HepG2 (cell line): ENCODE data around the gene CPXM1. TPM values are rescaled to one million over a fixed set of nuclear protein-coding genes. Genes with fewer than 3 reads are reported as not detected.

Source experiments
- AFF4 ChIP-seq: sonication (generic); formaldehyde crosslinking; IDR thresholded peaks from 2 replicates; pipeline ENCODE4 v1.4.0; 2020; ENCODE audit warnings: missing genetic modification reagents
- BCLAF1 ChIP-seq: fragments of 450-650 bp; IDR thresholded peaks from 2 replicates; pipeline ENCODE4 v1.6.1; 2017; ENCODE audit warnings: mild to moderate bottlenecking
- CBFB ChIP-seq: sonication (generic); formaldehyde crosslinking; IDR thresholded peaks from 2 replicates; pipeline ENCODE4 v1.4.0; 2020; ENCODE audit warnings: missing genetic modification reagents
- DNMT1 ChIP-seq: sonication (generic); formaldehyde crosslinking; IDR thresholded peaks from 2 replicates; pipeline ENCODE4 v1.5.1; 2020; ENCODE audit warnings: mild to moderate bottlenecking, missing genetic modification reagents
- DR1 ChIP-seq: sonication (generic); formaldehyde crosslinking; IDR thresholded peaks from 2 replicates; pipeline ENCODE4 v1.8.0; 2021; ENCODE audit warnings: mild to moderate bottlenecking, missing genetic modification reagents, inconsistent platforms
- E2F5 ChIP-seq: sonication (generic); formaldehyde crosslinking; conservative IDR thresholded peaks from 2 replicates; pipeline ENCODE4 v1.4.0; 2020; ENCODE audit warnings: missing genetic modification reagents
- ELF4 ChIP-seq: sonication (generic); formaldehyde crosslinking; IDR thresholded peaks from 2 replicates; pipeline ENCODE4 v1.5.0; 2020; ENCODE audit warnings: missing genetic modification reagents, mild to moderate bottlenecking, moderate library complexity, borderline replicate concordance
- ERF ChIP-seq: IDR thresholded peaks from 2 replicates; pipeline ENCODE4 v1.6.1; 2018; ENCODE audit warnings: missing biosample characterization, missing genetic modification reagents
- FOSL2 ChIP-seq: sonication (generic); formaldehyde crosslinking; IDR thresholded peaks from 2 replicates; pipeline ENCODE4 v1.4.0; 2020; ENCODE audit warnings: missing genetic modification reagents
- FOXK2 ChIP-seq: fragments of 450-650 bp; IDR thresholded peaks from 2 replicates; pipeline ENCODE4 v1.6.1; 2016
- HNF4A ChIP-seq: sonication (generic); formaldehyde crosslinking; IDR thresholded peaks from 2 replicates; pipeline ENCODE4 v1.4.0; 2020; ENCODE audit warnings: missing genetic modification reagents
- KMT2B ChIP-seq: IDR thresholded peaks from 2 replicates; pipeline ENCODE4 v1.6.1; 2016; ENCODE audit warnings: missing genetic modification reagents, missing compliant biosample characterization
- POLR2AphosphoS5 ChIP-seq: IDR thresholded peaks from 2 replicates; pipeline ENCODE4 v1.6.1; 2012; ENCODE audit warnings: low read depth, low read length
- RBAK ChIP-seq: sonication (generic); formaldehyde crosslinking; IDR thresholded peaks from 2 replicates; pipeline ENCODE4 v1.5.1; 2020; ENCODE audit warnings: mild to moderate bottlenecking, missing genetic modification reagents
- SPEN ChIP-seq: sonication (generic); formaldehyde crosslinking; IDR thresholded peaks from 2 replicates; pipeline ENCODE4 v1.5.1; 2020; ENCODE audit warnings: low read depth, mild to moderate bottlenecking, missing genetic modification reagents
- ZNF484 ChIP-seq: sonication (generic); formaldehyde crosslinking; IDR thresholded peaks from 2 replicates; pipeline ENCODE4 v1.5.1; 2020; ENCODE audit warnings: mild to moderate bottlenecking, low read depth, missing genetic modification reagents, borderline replicate concordance
- ZNF501 ChIP-seq: sonication (generic); formaldehyde crosslinking; IDR thresholded peaks from 2 replicates; pipeline ENCODE4 v1.5.1; 2020; ENCODE audit warnings: mild to moderate bottlenecking, moderate library complexity, missing genetic modification reagents
- ZNF546 ChIP-seq: sonication (generic); formaldehyde crosslinking; conservative IDR thresholded peaks from 2 replicates; pipeline ENCODE4 v1.8.1; 2023; ENCODE audit warnings: mild to moderate bottlenecking, missing genetic modification reagents
- ZNF616 ChIP-seq: sonication (generic); formaldehyde crosslinking; IDR thresholded peaks from 2 replicates; pipeline ENCODE4 v1.5.0; 2020; ENCODE audit warnings: low read depth, mild to moderate bottlenecking, missing genetic modification reagents
- ZNF737 ChIP-seq: sonication (generic); formaldehyde crosslinking; IDR thresholded peaks from 2 replicates; pipeline ENCODE4 v1.5.0; 2020; ENCODE audit warnings: missing genetic modification reagents, mild to moderate bottlenecking, borderline replicate concordance
- ZNF800 ChIP-seq: sonication (generic); formaldehyde crosslinking; IDR thresholded peaks from 2 replicates; pipeline ENCODE4 v1.4.0; 2020; ENCODE audit warnings: missing genetic modification reagents
- ZSCAN31 ChIP-seq: sonication (generic); formaldehyde crosslinking; IDR thresholded peaks from 2 replicates; pipeline ENCODE4 v1.5.0; 2020; ENCODE audit warnings: low read depth, mild to moderate bottlenecking, missing genetic modification reagents
- polyA plus RNA-seq, 8 experiments: library from polyadenylated mRNA; depleted of rRNA in 3 of 8; stranded (reverse) in 7 of 8; unstranded in 1 of 8; fragments of >200 nt; fragmentation: Illumina TruSeq in 4 of 8; extraction: Trizol in 4 of 8; gene quantifications; 2 replicates each; pipeline versions ENCODE4 v1.2.1 to v1.2.3, GENCODE V29; 2011 to 2016; ENCODE audit warnings: low read depth in 4 of 8, missing spikeins in 1 of 8, mixed read lengths in 1 of 8; ENCODE audit not compliant: insufficient read depth in 1 of 8
- total RNA-seq, 5 experiments: library from RNA; depleted of rRNA; stranded (reverse); fragments of >200 nt; fragmentation: Illumina TruSeq; extraction: Trizol; gene quantifications; 2 replicates each; pipeline ENCODE4 v1.2.3, GENCODE V29; 2016; ENCODE audit warnings: low read depth in 1 of 5

Gene CPXM1
- total and polyA plus RNA-seq, 2 of the 13 experiments (the other 11 are each of a cell fraction or from before 2014, with no cell fraction given), result 0.07 TPM; not detected in 1

- TF ChIP-seq KMT2B (CRISPR knock-in tag) (no peak), SPEN (CRISPR knock-in tag) (no peak), ELF4 (CRISPR knock-in tag) (peak; percentile 65), ERF (CRISPR knock-in tag) (no peak), BCLAF1 (no peak), POLR2AphosphoS5 (peak; percentile 43; the same call in 1 of the 2 replicates), ZNF737 (CRISPR knock-in tag) (no peak; the same call in 1 of the 2 replicates), ZNF546 (no peak), HNF4A (no peak), ZNF800 (CRISPR knock-in tag) (no peak), ZNF484 (CRISPR knock-in tag) (no peak), ZNF616 (0 out of 2 replicates have a peak, but pooled peaks have one; percentile 14), E2F5 (no peak), DNMT1 (CRISPR knock-in tag) (0 out of 2 replicates have a peak, but pooled peaks have one; percentile 8), RBAK (CRISPR knock-in tag) (no peak), DR1 (CRISPR knock-in tag) (peak; percentile 49; the same call in 1 of the 2 replicates), CBFB (CRISPR knock-in tag) (no peak), ZSCAN31 (no peak), FOSL2 (CRISPR knock-in tag) (no peak), AFF4 (CRISPR knock-in tag) (no peak), FOXK2 (no peak), ZNF501 (CRISPR knock-in tag) (no peak)
Observed at GRCh38 chr20:2840967-2841531, 40.6 kb upstream of the CPXM1 start (continued).
